Activated naive CD8-positive, alpha-beta T cell treated with anti-CD3 and anti-CD28 coated beads for 36 hours (primary cell): ENCODE results near the gene NHS. TPM values are rescaled to one million over a fixed set of nuclear protein-coding genes. Genes with fewer than 3 reads are reported as not detected.

Experiments
- DNase-seq: peaks from one replicate; pipeline ENCODE4 v3.0.0; 2021
- H3K27ac Mint-ChIP-seq: one replicate; pipeline ENCODE4 v1.8.0; 2022; ENCODE audit warnings: mild to moderate bottlenecking, moderate library complexity, mixed read lengths
- H3K27me3 Mint-ChIP-seq: one replicate; pipeline ENCODE4 v1.8.0; 2022; ENCODE audit warnings: mild to moderate bottlenecking, mixed read lengths
- H3K36me3 Mint-ChIP-seq: one replicate; pipeline ENCODE4 v1.8.0; 2021; ENCODE audit warnings: mild to moderate bottlenecking, mixed read lengths
- H3K4me1 Mint-ChIP-seq: one replicate; pipeline ENCODE4 v1.8.0; 2021; ENCODE audit warnings: mixed read lengths
- H3K4me3 Mint-ChIP-seq: one replicate; pipeline ENCODE4 v1.8.0; 2022; ENCODE audit warnings: mild to moderate bottlenecking, moderate library complexity, mixed read lengths
- H3K9me3 Mint-ChIP-seq: one replicate; pipeline ENCODE4 v1.8.0; 2022; ENCODE audit warnings: mixed read lengths
- total RNA-seq, 2 experiments: library from RNA; stranded (reverse); gene quantifications; one replicate each; pipeline ENCODE4 v1.2.3, GENCODE V29; 2021

NHS gene
- total RNA-seq, 2 experiments from 2014 or later: 25.6 to 25.8 TPM

GRCh38 chrX:17601441-17602200 is 226.6 kb downstream of the NHS start:
- Mint-ChIP-seq H3K9me3 (no peaks in the 10 kb centered on the region), H3K4me1 (peaks cover 1% of the 10 kb centered on the region), H3K4me3 (no peak overlapping the region)

GRCh38 chrX:17602245-17602644 is 227.2 kb downstream of the NHS start:
- H3K36me3 Mint-ChIP-seq: no peaks in the 10 kb centered on the region
- H3K4me1 Mint-ChIP-seq: peaks cover 1% of the 10 kb centered on the region
- no peak overlapping the region for H3K4me3 Mint-ChIP-seq
- no peak overlapping the region for H3K27ac Mint-ChIP-seq
- no peaks in the 10 kb centered on the region for H3K9me3 Mint-ChIP-seq
- H3K27me3 Mint-ChIP-seq: peaks cover 8% of the 10 kb centered on the region
- no peak for DNase-seq

More at GRCh38 chrX:17601441-17602200, 226.6 kb downstream of the NHS start:
- Mint-ChIP-seq H3K27me3 (peaks cover 8% of the 10 kb centered on the region), H3K36me3 (no peaks in the 10 kb centered on the region), H3K27ac (no peak overlapping the region)
- no peak for DNase-seq

GRCh38 chrX:17603196-17603595 is 228.2 kb downstream of the NHS start:
- H3K36me3 Mint-ChIP-seq: no peaks in the 10 kb centered on the region
- H3K9me3 Mint-ChIP-seq: no peaks in the 10 kb centered on the region
- H3K4me1 Mint-ChIP-seq: peaks cover 1% of the 10 kb centered on the region
- peaks cover 8% of the 10 kb centered on the region for H3K27me3 Mint-ChIP-seq
- no peak overlapping the region for H3K4me3 Mint-ChIP-seq
- H3K27ac Mint-ChIP-seq: no peak overlapping the region
- no peak for DNase-seq

GRCh38 chrX:17605676-17606075 is 230.7 kb downstream of the NHS start:
- Mint-ChIP-seq H3K9me3 (no peaks in the 10 kb centered on the region), H3K4me3 (no peak overlapping the region), H3K27ac (no peak overlapping the region), H3K4me1 (peaks cover 1% of the 10 kb centered on the region), H3K27me3 (peaks cover 8% of the 10 kb centered on the region), H3K36me3 (no peaks in the 10 kb centered on the region)
- no peak for DNase-seq

- no peak overlapping the region for H3K4me3 Mint-ChIP-seq
- no peak overlapping the region for H3K27ac Mint-ChIP-seq
- peaks cover 1% of the 10 kb centered on the region for H3K4me1 Mint-ChIP-seq
- H3K9me3 Mint-ChIP-seq: no peaks in the 10 kb centered on the region
- DNase-seq: no peak
- H3K36me3 Mint-ChIP-seq: no peaks in the 10 kb centered on the region
- H3K27me3 Mint-ChIP-seq: peaks cover 7% of the 10 kb centered on the region
These were observed 231.2 kb downstream of the NHS start for GRCh38 chrX:17606231-17606630.

- Mint-ChIP-seq H3K27me3 (peaks cover 7% of the 10 kb centered on the region), H3K9me3 (no peaks in the 10 kb centered on the region), H3K27ac (no peak overlapping the region), H3K4me3 (no peak overlapping the region), H3K4me1 (peaks cover 18% of the 10 kb centered on the region), H3K36me3 (no peaks in the 10 kb centered on the region)
- no peak for DNase-seq
These were observed 233.9 kb downstream of the NHS start for GRCh38 chrX:17608888-17609287.

GRCh38 chrX:17610788-17611187 is 235.8 kb downstream of the NHS start:
- no peaks in the 10 kb centered on the region for H3K9me3 Mint-ChIP-seq
- H3K27ac Mint-ChIP-seq: no peak overlapping the region
- peaks cover 4% of the 10 kb centered on the region for H3K27me3 Mint-ChIP-seq
- H3K4me3 Mint-ChIP-seq: no peak overlapping the region
- H3K4me1 Mint-ChIP-seq: peaks cover 26% of the 10 kb centered on the region
- H3K36me3 Mint-ChIP-seq: no peaks in the 10 kb centered on the region
- no peak for DNase-seq

GRCh38 chrX:17613979-17614588 is 239.1 kb downstream of the NHS start:
- H3K27me3 Mint-ChIP-seq: peaks cover 4% of the 10 kb centered on the region
- H3K36me3 Mint-ChIP-seq: no peaks in the 10 kb centered on the region
- no peaks in the 10 kb centered on the region for H3K9me3 Mint-ChIP-seq
- H3K4me1 Mint-ChIP-seq: peaks cover 25% of the 10 kb centered on the region
- H3K4me3 Mint-ChIP-seq: no peak overlapping the region
- DNase-seq: peak; percentile 16
- no peak overlapping the region for H3K27ac Mint-ChIP-seq

- no peaks in the 10 kb centered on the region for H3K36me3 Mint-ChIP-seq
- no peaks in the 10 kb centered on the region for H3K27me3 Mint-ChIP-seq
- H3K9me3 Mint-ChIP-seq: no peaks in the 10 kb centered on the region
- no peak overlapping the region for H3K27ac Mint-ChIP-seq
- peaks cover 23% of the 10 kb centered on the region for H3K4me1 Mint-ChIP-seq
- no peak overlapping the region for H3K4me3 Mint-ChIP-seq
- no peak for DNase-seq
These were observed 241.9 kb downstream of the NHS start for GRCh38 chrX:17616936-17617335.

- Mint-ChIP-seq H3K36me3 (no peaks in the 10 kb centered on the region), H3K27me3 (no peaks in the 10 kb centered on the region), H3K9me3 (no peaks in the 10 kb centered on the region), H3K4me1 (peaks cover 17% of the 10 kb centered on the region), H3K4me3 (no peak overlapping the region), H3K27ac (no peak overlapping the region)
- DNase-seq: no peak
These were observed 242.8 kb downstream of the NHS start for GRCh38 chrX:17617806-17618205.

- no peak overlapping the region for H3K4me3 Mint-ChIP-seq
- H3K27me3 Mint-ChIP-seq: no peaks in the 10 kb centered on the region
- no peaks in the 10 kb centered on the region for H3K9me3 Mint-ChIP-seq
- no peaks in the 10 kb centered on the region for H3K36me3 Mint-ChIP-seq
- no peak for DNase-seq
- peaks cover 3% of the 10 kb centered on the region for H3K4me1 Mint-ChIP-seq
- no peak overlapping the region for H3K27ac Mint-ChIP-seq
These were observed 246.7 kb downstream of the NHS start for GRCh38 chrX:17621566-17622270.

GRCh38 chrX:17622331-17622730 is 247.3 kb downstream of the NHS start:
- no peaks in the 10 kb centered on the region for H3K27me3 Mint-ChIP-seq
- no peaks in the 10 kb centered on the region for H3K9me3 Mint-ChIP-seq
- H3K4me3 Mint-ChIP-seq: no peak overlapping the region
- H3K27ac Mint-ChIP-seq: no peak overlapping the region
- no peaks in the 10 kb centered on the region for H3K36me3 Mint-ChIP-seq
- DNase-seq: no peak
- H3K4me1 Mint-ChIP-seq: peaks cover 3% of the 10 kb centered on the region

- no peak for DNase-seq
- no peak overlapping the region for H3K4me3 Mint-ChIP-seq
- peaks cover 4% of the 10 kb centered on the region for H3K4me1 Mint-ChIP-seq
These were observed 248.8 kb downstream of the NHS start for GRCh38 chrX:17623750-17624149.

GRCh38 chrX:17627026-17627425 is 252.0 kb downstream of the NHS start:
- H3K27me3 Mint-ChIP-seq: no peaks in the 10 kb centered on the region
- no peak overlapping the region for H3K27ac Mint-ChIP-seq
- peaks cover 2% of the 10 kb centered on the region for H3K4me1 Mint-ChIP-seq
- no peaks in the 10 kb centered on the region for H3K9me3 Mint-ChIP-seq
- no peaks in the 10 kb centered on the region for H3K36me3 Mint-ChIP-seq
- no peak for DNase-seq
- H3K4me3 Mint-ChIP-seq: no peak overlapping the region

More at GRCh38 chrX:17623750-17624149, 248.8 kb downstream of the NHS start:
- Mint-ChIP-seq H3K36me3 (no peaks in the 10 kb centered on the region), H3K27ac (no peak overlapping the region), H3K27me3 (no peaks in the 10 kb centered on the region), H3K9me3 (no peaks in the 10 kb centered on the region)

- no peak overlapping the region for H3K4me3 Mint-ChIP-seq
- no peak for DNase-seq
- no peak overlapping the region for H3K27ac Mint-ChIP-seq
- no peaks in the 10 kb centered on the region for H3K36me3 Mint-ChIP-seq
- peaks cover 7% of the 10 kb centered on the region for H3K4me1 Mint-ChIP-seq
- H3K9me3 Mint-ChIP-seq: no peaks in the 10 kb centered on the region
- H3K27me3 Mint-ChIP-seq: no peaks in the 10 kb centered on the region
These were observed 254.0 kb downstream of the NHS start for GRCh38 chrX:17628976-17629375.
